ENCODE results near the gene VIPAS39. TPM values are rescaled to one million over a fixed set of nuclear protein-coding genes. Genes with fewer than 3 reads are reported as not detected.

The VIPAS39 gene
- total and polyA plus RNA-seq, 12 donors, result 11.2 to 36.3 (median 18.9) TPM

GRCh38 chr14:77478029-77478428, 20.6 kb upstream of the VIPAS39 start:
- no peaks in the 10 kb centered on the region for H3K27me3 ChIP-seq
- no peak overlapping the region for H3K4me3 ChIP-seq

GRCh38 chr14:77475432-77476115, 18.2 kb upstream of the VIPAS39 start:
- Histone ChIP-seq H3K4me3 (no peak overlapping the region), H3K27ac (no peak overlapping the region), H3K4me1 (replicated peaks in 1 of 2) (no peaks in the 10 kb centered on the region), H3K27me3 (no peaks in the 10 kb centered on the region), H3K9me3 (replicated peaks in 1 of 3) (no peaks in the 10 kb centered on the region), H3K36me3 (replicated peaks in 1 of 2) (no peaks in the 10 kb centered on the region)
- intact Hi-C loops (cut with DNase I), result no loop called here
- DNase-seq, result no peak
- no peak for TF ChIP-seq POLR2A (IDR thresholded peaks at IDR 0.05)
- TF ChIP-seq CTCF (IDR thresholded peaks at IDR 0.05), result no peak
- WGBS, 4 donors, result 89 to 96% (median 91%) methylated on average over 4 to 35 of the region's 35 CpGs

More at GRCh38 chr14:77478029-77478428, 20.6 kb upstream of the VIPAS39 start:
- H3K9me3 ChIP-seq (replicated peaks in 1 of 3), result no peaks in the 10 kb centered on the region
- no peaks in the 10 kb centered on the region for H3K36me3 ChIP-seq (replicated peaks in 1 of 2)
- 79 to 91% (median 86%) methylated on average over 5 of the region's 5 CpGs for WGBS, 4 donors
- TF ChIP-seq CTCF (IDR thresholded peaks at IDR 0.05) (no peak), POLR2A (IDR thresholded peaks at IDR 0.05) (no peak)
- H3K4me1 ChIP-seq (replicated peaks in 1 of 2), result no peaks in the 10 kb centered on the region
- no peak overlapping the region for H3K27ac ChIP-seq
- no peak for DNase-seq
- intact Hi-C loops (cut with DNase I), result no loop called here

GRCh38 chr14:77474479-77475177, 17.2 kb upstream of the VIPAS39 start:
- no peak overlapping the region for H3K4me3 ChIP-seq
- H3K27me3 ChIP-seq, result no peaks in the 10 kb centered on the region
- no peak for DNase-seq
- intact Hi-C loops (cut with DNase I), result no loop called here
- peaks cover 0 to 2% of the 10 kb centered on the region in 2 donors for H3K36me3 ChIP-seq (replicated peaks in 1 of 2)
- no peaks in the 10 kb centered on the region for H3K4me1 ChIP-seq (replicated peaks in 1 of 2)
- H3K27ac ChIP-seq, result no peak overlapping the region
- H3K9me3 ChIP-seq (replicated peaks in 1 of 3), result no peaks in the 10 kb centered on the region
- TF ChIP-seq POLR2A (IDR thresholded peaks at IDR 0.05) (no peak), CTCF (IDR thresholded peaks at IDR 0.05) (no peak)
- 68 to 78% (median 74%) methylated on average over 6 to 9 of the region's 9 CpGs for WGBS, 4 donors

- intact Hi-C loops (cut with DNase I), result no loop called here
- TF ChIP-seq CTCF (IDR thresholded peaks at IDR 0.05), result no peak
- no peak for TF ChIP-seq POLR2A (IDR thresholded peaks at IDR 0.05)
- H3K27ac ChIP-seq, result no peak overlapping the region
- WGBS, 4 donors, result 66 to 70% (median 69%) methylated on average over 5 of the region's 5 CpGs
- DNase-seq, result no peak
- H3K9me3 ChIP-seq (replicated peaks in 1 of 3), result no peaks in the 10 kb centered on the region
- no peaks in the 10 kb centered on the region for H3K4me1 ChIP-seq (replicated peaks in 1 of 2)
- no peaks in the 10 kb centered on the region for H3K27me3 ChIP-seq
- H3K36me3 ChIP-seq (replicated peaks in 1 of 2), result peaks cover 0 to 9% of the 10 kb centered on the region in 2 donors
- no peak overlapping the region for H3K4me3 ChIP-seq
These were observed 16.5 kb upstream of the VIPAS39 start for GRCh38 chr14:77473921-77474320.
